PC-9 (cell line): ENCODE results near the gene PCDH12. TPM values are rescaled to one million over a fixed set of nuclear protein-coding genes. Genes with fewer than 3 reads are reported as not detected.

Source experiments
- BruUV-seq: library from RNA; stranded (reverse); fragments of 400-500 nt; replicated peaks from 2 replicates; lab custom pipeline; 2021; lab: Mats Ljungman, UMichigan
- CTCF ChIA-PET: fragments of 300-600 bp; sonication (Branson Sonifier 250); formaldehyde crosslinking; loops from one replicate; lab custom pipeline; 2022; ENCODE audit warnings: antibody characterized with exemption; lab: Charles Lee
- POLR2A ChIA-PET: fragments of 300-600 bp; sonication (Branson Sonifier 250); formaldehyde crosslinking; loops from one replicate; lab custom pipeline; 2022; ENCODE audit warnings: antibody characterized with exemption; ENCODE audit not compliant: unreplicated experiment; lab: Charles Lee
- DNase-seq, 2 experiments: peaks; one replicate each; pipeline versions ENCODE4 v3.0.0 to v3.0.0-alpha.2; 2015 to 2022; ENCODE audit warnings: mixed read lengths in 1 of 2
- H2AFZ ChIP-seq: fragments of 200-600 bp; sonication (generic); 2 replicates; pipeline ENCODE4 v1.8.1; 2017; ENCODE audit warnings: antibody characterized with exemption
- H3F3A ChIP-seq: fragments of 200-600 bp; sonication (generic); 2 replicates; pipeline ENCODE4 v1.8.1; 2017; ENCODE audit warnings: antibody characterized with exemption, mild to moderate bottlenecking, low read depth; ENCODE audit not compliant: insufficient read depth
- H3K27ac ChIP-seq: fragments of 200-600 bp; sonication (generic); 2 replicates; pipeline ENCODE4 v1.6.1; 2016; ENCODE audit warnings: mixed run types
- H3K27me3 ChIP-seq: fragments of 200-600 bp; sonication (generic); 2 replicates; pipeline ENCODE4 v1.6.1; 2016; ENCODE audit warnings: low read depth, mixed run types; ENCODE audit not compliant: insufficient read depth
- H3K36me3 ChIP-seq: fragments of 200-600 bp; sonication (generic); 2 replicates; pipeline ENCODE4 v1.6.1; 2016; ENCODE audit warnings: low read depth, mixed run types
- H3K4me1 ChIP-seq: fragments of 200-600 bp; sonication (generic); replicated peaks from 2 replicates; pipeline ENCODE4 v1.6.1; 2016; ENCODE audit warnings: mixed run types; ENCODE audit not compliant: insufficient read depth
- H3K4me2 ChIP-seq: fragments of 200-600 bp; sonication (generic); 2 replicates; pipeline ENCODE4 v1.6.1; 2017; ENCODE audit warnings: mixed run types
- H3K4me3 ChIP-seq: fragments of 200-600 bp; sonication (generic); 2 replicates; pipeline ENCODE4 v1.6.1; 2016; ENCODE audit warnings: mixed run types
- H3K79me2 ChIP-seq: fragments of 200-600 bp; sonication (generic); 2 replicates; pipeline ENCODE4 v1.6.1; 2017; ENCODE audit warnings: low read depth, mixed run types
- H3K9me2 ChIP-seq: fragments of 200-600 bp; sonication (generic); 2 replicates; pipeline ENCODE4 v1.8.1; 2017; ENCODE audit warnings: mild to moderate bottlenecking; ENCODE audit not compliant: insufficient read depth
- H3K9me3 ChIP-seq: fragments of 200-600 bp; sonication (generic); 2 replicates; pipeline ENCODE4 v1.8.1; 2016; ENCODE audit warnings: low read depth; ENCODE audit not compliant: insufficient read depth
- H4K20me1 ChIP-seq: fragments of 200-600 bp; sonication (generic); 2 replicates; pipeline ENCODE4 v1.8.1; 2017; ENCODE audit not compliant: insufficient read depth
- CTCF ChIP-seq: fragments of 200-600 bp; sonication (generic); conservative IDR thresholded peaks from 2 replicates; pipeline ENCODE4 v1.6.1; 2017; ENCODE audit warnings: mixed run types, antibody characterized with exemption, mild to moderate bottlenecking, moderate library complexity
- EZH2 ChIP-seq: fragments of 200-600 bp; sonication (generic); IDR thresholded peaks from 2 replicates; pipeline ENCODE4 v1.8.0; 2017; ENCODE audit warnings: antibody characterized with exemption, low read depth
- intact Hi-C: fragments of 100-400 bp; cut with micrococcal nuclease; formaldehyde crosslinking; loops from one replicate; pipeline ENCODE4 v1.10.0; 2022; ENCODE audit not compliant: unreplicated experiment
- total RNA-seq: library from RNA; stranded (reverse); gene quantifications from 2 replicates; pipeline ENCODE4 v1.2.3, GENCODE V29; 2021

The PCDH12 gene
- total RNA-seq, 1 experiment from 2014 or later = not detected

- CTCF ChIA-PET = no interaction called here
- POLR2A ChIA-PET = interaction anchor here (0.6 kb wide), 2 partner anchors 41 to 218 kb away, joined by 4 to 5 read pairs; no protein-coding TSS in a partner anchor
- DNase-seq = no peak
- TF ChIP-seq EZH2 (no peak), CTCF (no peak)
- Histone ChIP-seq H3K79me2 (peaks cover 28% of the 10 kb centered on the region), H3K4me3 (no peak overlapping the region), H3K27ac (no peak overlapping the region), H3F3A (peaks cover 14% of the 10 kb centered on the region; the same call in 1 of the 2 replicates), H3K36me3 (no peaks in the 10 kb centered on the region), H3K4me2 (no peak overlapping the region), H4K20me1 (0 out of 2 replicates have a peak, but pooled peaks cover 5% of the 10 kb centered on the region), H3K9me2 (no peaks in the 10 kb centered on the region), H3K9me3 (no peaks in the 10 kb centered on the region), H3K4me1 (peaks cover 19% of the 10 kb centered on the region), H3K27me3 (no peaks in the 10 kb centered on the region), H2AFZ (no peak overlapping the region)
- BruUV-seq = no TSS peak
- intact Hi-C loops = loop anchor here (5.0 kb wide), 1 partner anchor 43 kb away; the partner anchor contains the start of gene PCDH1
Measured at GRCh38 chr5:141920771-141921170, 37.2 kb downstream of the PCDH12 start.

- intact Hi-C loops = loop anchor here (5.0 kb wide), 1 partner anchor 42 kb away; the partner anchor contains the start of gene PCDH1
- TF ChIP-seq CTCF (no peak), EZH2 (no peak)
- Histone ChIP-seq H3K27me3 (no peaks in the 10 kb centered on the region), H3K9me2 (no peaks in the 10 kb centered on the region), H3K4me1 (peaks cover 18% of the 10 kb centered on the region), H4K20me1 (0 out of 2 replicates have a peak, but pooled peaks cover 4% of the 10 kb centered on the region), H3K79me2 (peaks cover 17% of the 10 kb centered on the region), H3K4me2 (no peak overlapping the region), H3K9me3 (no peaks in the 10 kb centered on the region), H3K36me3 (no peaks in the 10 kb centered on the region), H3K27ac (no peak overlapping the region), H3K4me3 (no peak overlapping the region), H3F3A (peaks cover 14% of the 10 kb centered on the region; the same call in 1 of the 2 replicates), H2AFZ (no peak overlapping the region)
- no TSS peak for BruUV-seq
- no peak for DNase-seq
- ChIA-PET CTCF (no interaction called here), POLR2A (no interaction called here)
Measured at GRCh38 chr5:141919218-141920119, 38.5 kb downstream of the PCDH12 start.

GRCh38 chr5:141917760-141918159 lies 40.2 kb downstream of the PCDH12 start:
- Histone ChIP-seq H2AFZ (no peak overlapping the region), H3K4me2 (no peak overlapping the region), H3K27me3 (no peaks in the 10 kb centered on the region), H3K4me1 (peaks cover 14% of the 10 kb centered on the region), H3K4me3 (no peak overlapping the region), H3K9me3 (no peaks in the 10 kb centered on the region), H3F3A (peaks cover 14% of the 10 kb centered on the region; the same call in 1 of the 2 replicates), H3K79me2 (peaks cover 8% of the 10 kb centered on the region), H4K20me1 (no peaks in the 10 kb centered on the region), H3K9me2 (no peaks in the 10 kb centered on the region), H3K36me3 (no peaks in the 10 kb centered on the region), H3K27ac (no peak overlapping the region)
- ChIA-PET CTCF (interaction anchor here (0.6 kb wide), 1 partner anchor 51 kb away, joined by 3 read pairs; the partner anchor contains the start of gene RNF14), POLR2A (no interaction called here)
- no peak for TF ChIP-seq EZH2
- TF ChIP-seq CTCF = no peak
- BruUV-seq = no TSS peak
- DNase-seq = no peak
- intact Hi-C loops = no loop called here
